SK-N-SH (cell line): ENCODE data around the gene PCYT2.

Experiments used
- CTCF ChIP-seq: fragments of 200-600 bp; sonication (generic); IDR thresholded peaks from 2 replicates; pipeline ENCODE4 v1.6.1; 2017; ENCODE audit warnings: antibody characterized with exemption, mild to moderate bottlenecking, moderate library complexity
- ELF1 ChIP-seq: IDR thresholded peaks from 2 replicates; pipeline ENCODE4 v1.4.0; 2012
- IRF3 ChIP-seq: fragments of 150-350 bp; IDR thresholded peaks from 2 replicates; pipeline ENCODE4 v1.6.1; 2016; ENCODE audit warnings: mild to moderate bottlenecking, low read depth, low read length
- POLR2AphosphoS5 ChIP-seq: IDR thresholded peaks from 2 replicates; pipeline ENCODE4 v1.6.1; 2012; ENCODE audit warnings: low read depth, low read length
- RAD21 ChIP-seq: IDR thresholded peaks from 2 replicates; pipeline ENCODE4 v1.6.1; 2012; ENCODE audit warnings: mild to moderate bottlenecking, low read length
- RXRA ChIP-seq: IDR thresholded peaks from 2 replicates; pipeline ENCODE4 v1.4.0; 2012; ENCODE audit warnings: low read depth, mild to moderate bottlenecking, borderline replicate concordance
- TAF1 ChIP-seq: IDR thresholded peaks from 2 replicates; pipeline ENCODE4 v1.6.1; 2012; ENCODE audit warnings: low read depth, mild to moderate bottlenecking, low read length, moderate library complexity, borderline replicate concordance
- USF2 ChIP-seq: fragments of 150-350 bp; IDR thresholded peaks from 2 replicates; pipeline ENCODE4 v1.6.1; 2017; ENCODE audit warnings: antibody characterized with exemption, low read length, low read depth, borderline replicate concordance
- TF ChIP-seq, protein P1 (sequence below): IDR thresholded peaks from 2 replicates; pipeline ENCODE4 v1.4.0; 2012; ENCODE audit warnings: low read depth, borderline replicate concordance
- TF ChIP-seq, protein P2 (sequence below): IDR thresholded peaks from 2 replicates; pipeline ENCODE4 v1.6.1; 2012; ENCODE audit warnings: mild to moderate bottlenecking, low read depth, low read length, moderate library complexity

- no peak for TF ChIP-seq TAF1
- TF ChIP-seq, protein P1, sequence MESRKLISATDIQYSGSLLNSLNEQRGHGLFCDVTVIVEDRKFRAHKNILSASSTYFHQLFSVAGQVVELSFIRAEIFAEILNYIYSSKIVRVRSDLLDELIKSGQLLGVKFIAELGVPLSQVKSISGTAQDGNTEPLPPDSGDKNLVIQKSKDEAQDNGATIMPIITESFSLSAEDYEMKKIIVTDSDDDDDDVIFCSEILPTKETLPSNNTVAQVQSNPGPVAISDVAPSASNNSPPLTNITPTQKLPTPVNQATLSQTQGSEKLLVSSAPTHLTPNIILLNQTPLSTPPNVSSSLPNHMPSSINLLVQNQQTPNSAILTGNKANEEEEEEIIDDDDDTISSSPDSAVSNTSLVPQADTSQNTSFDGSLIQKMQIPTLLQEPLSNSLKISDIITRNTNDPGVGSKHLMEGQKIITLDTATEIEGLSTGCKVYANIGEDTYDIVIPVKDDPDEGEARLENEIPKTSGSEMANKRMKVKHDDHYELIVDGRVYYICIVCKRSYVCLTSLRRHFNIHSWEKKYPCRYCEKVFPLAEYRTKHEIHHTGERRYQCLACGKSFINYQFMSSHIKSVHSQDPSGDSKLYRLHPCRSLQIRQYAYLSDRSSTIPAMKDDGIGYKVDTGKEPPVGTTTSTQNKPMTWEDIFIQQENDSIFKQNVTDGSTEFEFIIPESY, result no peak
- no peak for TF ChIP-seq RXRA
- TF ChIP-seq, protein P2, sequence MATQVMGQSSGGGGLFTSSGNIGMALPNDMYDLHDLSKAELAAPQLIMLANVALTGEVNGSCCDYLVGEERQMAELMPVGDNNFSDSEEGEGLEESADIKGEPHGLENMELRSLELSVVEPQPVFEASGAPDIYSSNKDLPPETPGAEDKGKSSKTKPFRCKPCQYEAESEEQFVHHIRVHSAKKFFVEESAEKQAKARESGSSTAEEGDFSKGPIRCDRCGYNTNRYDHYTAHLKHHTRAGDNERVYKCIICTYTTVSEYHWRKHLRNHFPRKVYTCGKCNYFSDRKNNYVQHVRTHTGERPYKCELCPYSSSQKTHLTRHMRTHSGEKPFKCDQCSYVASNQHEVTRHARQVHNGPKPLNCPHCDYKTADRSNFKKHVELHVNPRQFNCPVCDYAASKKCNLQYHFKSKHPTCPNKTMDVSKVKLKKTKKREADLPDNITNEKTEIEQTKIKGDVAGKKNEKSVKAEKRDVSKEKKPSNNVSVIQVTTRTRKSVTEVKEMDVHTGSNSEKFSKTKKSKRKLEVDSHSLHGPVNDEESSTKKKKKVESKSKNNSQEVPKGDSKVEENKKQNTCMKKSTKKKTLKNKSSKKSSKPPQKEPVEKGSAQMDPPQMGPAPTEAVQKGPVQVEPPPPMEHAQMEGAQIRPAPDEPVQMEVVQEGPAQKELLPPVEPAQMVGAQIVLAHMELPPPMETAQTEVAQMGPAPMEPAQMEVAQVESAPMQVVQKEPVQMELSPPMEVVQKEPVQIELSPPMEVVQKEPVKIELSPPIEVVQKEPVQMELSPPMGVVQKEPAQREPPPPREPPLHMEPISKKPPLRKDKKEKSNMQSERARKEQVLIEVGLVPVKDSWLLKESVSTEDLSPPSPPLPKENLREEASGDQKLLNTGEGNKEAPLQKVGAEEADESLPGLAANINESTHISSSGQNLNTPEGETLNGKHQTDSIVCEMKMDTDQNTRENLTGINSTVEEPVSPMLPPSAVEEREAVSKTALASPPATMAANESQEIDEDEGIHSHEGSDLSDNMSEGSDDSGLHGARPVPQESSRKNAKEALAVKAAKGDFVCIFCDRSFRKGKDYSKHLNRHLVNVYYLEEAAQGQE, result no peak
- no peak for TF ChIP-seq CTCF
- no peak for TF ChIP-seq ELF1
- no peak for TF ChIP-seq RAD21
- no peak for TF ChIP-seq USF2
- no peak for TF ChIP-seq POLR2AphosphoS5
- no peak for TF ChIP-seq IRF3
Measured at GRCh38 chr17:81903415-81903831, 7.8 kb downstream of the PCYT2 start.
